A673 (cell line): ENCODE results near the gene ZNF638.
"Not testable (repeated sequence)": the region's sequence is repeated elsewhere in the genome, so short reads cannot be mapped to it uniquely, and the experiment has no call there.

Experiments used
- EZH2 ChIP-seq: fragments of 200-600 bp; sonication (generic); IDR thresholded peaks from 2 replicates; pipeline ENCODE4 v1.6.1; 2017; ENCODE audit warnings: borderline replicate concordance, low read depth, mild to moderate bottlenecking, mixed read lengths, antibody characterized with exemption, low read length; ENCODE audit not compliant: poor library complexity, severe bottlenecking
- TF ChIP-seq, protein P1 (sequence below): fragments of 300-800, 200-600 bp; sonication (generic); conservative IDR thresholded peaks from 2 replicates; pipeline ENCODE4 v1.5.1; 2017; ENCODE audit warnings: low read depth, mild to moderate bottlenecking, antibody characterized with exemption, low read length, moderate library complexity, mixed read lengths

- TF ChIP-seq, protein P1, sequence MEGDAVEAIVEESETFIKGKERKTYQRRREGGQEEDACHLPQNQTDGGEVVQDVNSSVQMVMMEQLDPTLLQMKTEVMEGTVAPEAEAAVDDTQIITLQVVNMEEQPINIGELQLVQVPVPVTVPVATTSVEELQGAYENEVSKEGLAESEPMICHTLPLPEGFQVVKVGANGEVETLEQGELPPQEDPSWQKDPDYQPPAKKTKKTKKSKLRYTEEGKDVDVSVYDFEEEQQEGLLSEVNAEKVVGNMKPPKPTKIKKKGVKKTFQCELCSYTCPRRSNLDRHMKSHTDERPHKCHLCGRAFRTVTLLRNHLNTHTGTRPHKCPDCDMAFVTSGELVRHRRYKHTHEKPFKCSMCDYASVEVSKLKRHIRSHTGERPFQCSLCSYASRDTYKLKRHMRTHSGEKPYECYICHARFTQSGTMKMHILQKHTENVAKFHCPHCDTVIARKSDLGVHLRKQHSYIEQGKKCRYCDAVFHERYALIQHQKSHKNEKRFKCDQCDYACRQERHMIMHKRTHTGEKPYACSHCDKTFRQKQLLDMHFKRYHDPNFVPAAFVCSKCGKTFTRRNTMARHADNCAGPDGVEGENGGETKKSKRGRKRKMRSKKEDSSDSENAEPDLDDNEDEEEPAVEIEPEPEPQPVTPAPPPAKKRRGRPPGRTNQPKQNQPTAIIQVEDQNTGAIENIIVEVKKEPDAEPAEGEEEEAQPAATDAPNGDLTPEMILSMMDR, result not testable (repeated sequence)
- TF ChIP-seq EZH2, result not testable (repeated sequence)
These were observed 13.7 kb upstream of the ZNF638 start for GRCh38 chr2:71317900-71318299.
